Panc1 (cell line): ENCODE results near the gene KCNK5.

Source experiments
- CTCF ChIP-seq: fragments of 450-650 bp; IDR thresholded peaks from 2 replicates; pipeline ENCODE4 v1.5.1; 2017; ENCODE audit warnings: mild to moderate bottlenecking
- POLR2AphosphoS5 ChIP-seq: IDR thresholded peaks from 2 replicates; pipeline ENCODE4 v1.6.1; 2012; ENCODE audit warnings: mild to moderate bottlenecking, low read depth, low read length, moderate library complexity
- SIN3A ChIP-seq: IDR thresholded peaks from 2 replicates; pipeline ENCODE4 v1.6.1; 2012; ENCODE audit warnings: low read depth, mild to moderate bottlenecking, low read length, moderate library complexity, borderline replicate concordance; ENCODE audit not compliant: insufficient read depth
- TCF7L2 ChIP-seq: IDR thresholded peaks from 2 replicates; pipeline ENCODE4 v1.6.1; 2011; ENCODE audit warnings: mild to moderate bottlenecking, low read depth, low read length, inconsistent platforms
- TF ChIP-seq, protein P1 (sequence below), 2 experiments: IDR thresholded peaks; 2 replicates each; pipeline ENCODE4 v1.6.1; 2011 to 2012; ENCODE audit warnings: low read depth in 2 of 2, control low read depth in 1 of 2, low read length in 1 of 2, mild to moderate bottlenecking in 1 of 2, moderate library complexity in 1 of 2; ENCODE audit not compliant: insufficient read depth in 1 of 2

DNA sequence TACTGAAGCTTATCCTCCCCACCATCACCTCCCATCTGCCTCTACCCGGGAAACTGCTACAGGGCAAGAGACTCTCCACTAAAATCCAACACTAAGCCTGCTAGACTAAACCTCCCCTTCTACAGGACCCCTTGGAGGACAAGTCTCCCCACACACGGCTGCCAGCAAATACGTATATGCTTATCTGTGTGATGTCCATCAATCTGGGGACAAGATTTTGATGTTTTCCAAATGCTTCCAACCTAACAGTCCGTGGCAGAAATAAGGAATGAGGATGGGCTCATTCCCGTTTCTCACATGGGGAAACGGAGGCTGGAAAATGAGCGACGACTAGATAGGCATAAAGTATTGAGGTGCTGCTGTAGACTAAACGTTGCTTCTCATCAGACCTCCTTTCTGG is 1.8 kb downstream of the KCNK5 start:
- no peak for TF ChIP-seq POLR2AphosphoS5
- TF ChIP-seq, protein P1, sequence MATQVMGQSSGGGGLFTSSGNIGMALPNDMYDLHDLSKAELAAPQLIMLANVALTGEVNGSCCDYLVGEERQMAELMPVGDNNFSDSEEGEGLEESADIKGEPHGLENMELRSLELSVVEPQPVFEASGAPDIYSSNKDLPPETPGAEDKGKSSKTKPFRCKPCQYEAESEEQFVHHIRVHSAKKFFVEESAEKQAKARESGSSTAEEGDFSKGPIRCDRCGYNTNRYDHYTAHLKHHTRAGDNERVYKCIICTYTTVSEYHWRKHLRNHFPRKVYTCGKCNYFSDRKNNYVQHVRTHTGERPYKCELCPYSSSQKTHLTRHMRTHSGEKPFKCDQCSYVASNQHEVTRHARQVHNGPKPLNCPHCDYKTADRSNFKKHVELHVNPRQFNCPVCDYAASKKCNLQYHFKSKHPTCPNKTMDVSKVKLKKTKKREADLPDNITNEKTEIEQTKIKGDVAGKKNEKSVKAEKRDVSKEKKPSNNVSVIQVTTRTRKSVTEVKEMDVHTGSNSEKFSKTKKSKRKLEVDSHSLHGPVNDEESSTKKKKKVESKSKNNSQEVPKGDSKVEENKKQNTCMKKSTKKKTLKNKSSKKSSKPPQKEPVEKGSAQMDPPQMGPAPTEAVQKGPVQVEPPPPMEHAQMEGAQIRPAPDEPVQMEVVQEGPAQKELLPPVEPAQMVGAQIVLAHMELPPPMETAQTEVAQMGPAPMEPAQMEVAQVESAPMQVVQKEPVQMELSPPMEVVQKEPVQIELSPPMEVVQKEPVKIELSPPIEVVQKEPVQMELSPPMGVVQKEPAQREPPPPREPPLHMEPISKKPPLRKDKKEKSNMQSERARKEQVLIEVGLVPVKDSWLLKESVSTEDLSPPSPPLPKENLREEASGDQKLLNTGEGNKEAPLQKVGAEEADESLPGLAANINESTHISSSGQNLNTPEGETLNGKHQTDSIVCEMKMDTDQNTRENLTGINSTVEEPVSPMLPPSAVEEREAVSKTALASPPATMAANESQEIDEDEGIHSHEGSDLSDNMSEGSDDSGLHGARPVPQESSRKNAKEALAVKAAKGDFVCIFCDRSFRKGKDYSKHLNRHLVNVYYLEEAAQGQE (IDR thresholded peaks at IDR 0.05; ENCODE audit: insufficient read depth in 1 of 2, low read depth in 2 of 2, low read length in 1 of 2): no peak
- TF ChIP-seq CTCF: no peak
- no peak for TF ChIP-seq SIN3A
- TF ChIP-seq TCF7L2: no peak
